Measurements from ENCODE around the gene SF3A1. TPM values are rescaled to one million over a fixed set of nuclear protein-coding genes. Genes with fewer than 3 reads are reported as not detected.

SF3A1 gene
- total RNA-seq, 1 experiment from 2014 or later, result 230 TPM

- TF ChIP-seq RAD21 (IDR thresholded peaks at IDR 0.05; ENCODE audit: low read depth) (no peak), EZH2phosphoT487 (IDR thresholded peaks at IDR 0.05; ENCODE audit: borderline replicate concordance) (no peak), YY1 (IDR thresholded peaks at IDR 0.05; ENCODE audit: extremely low read depth, insufficient replicate concordance, low read depth, low read length) (no peak), EGR1 (IDR thresholded peaks at IDR 0.05; ENCODE audit: low read depth) (no peak), ZNF274 (IDR thresholded peaks at IDR 0.05; ENCODE audit: low read depth, low read length) (no peak), POLR2AphosphoS5 (IDR thresholded peaks at IDR 0.05; ENCODE audit: low read depth, low read length) (no peak), ELF1 (IDR thresholded peaks at IDR 0.05; ENCODE audit: borderline replicate concordance, low read depth) (no peak), TCF7L2 (IDR thresholded peaks at IDR 0.05; ENCODE audit: borderline replicate concordance, extremely low read depth, insufficient read depth, insufficient read length) (no peak), ZFX (IDR thresholded peaks at IDR 0.05) (no peak), CBX3 (IDR thresholded peaks at IDR 0.05; ENCODE audit: low read depth) (no peak), EZH2 (IDR thresholded peaks at IDR 0.05) (no peak), MAX (IDR thresholded peaks at IDR 0.05) (no peak)
Observed at GRCh38 chr22:30294830-30295229, 61.9 kb downstream of the SF3A1 start (continued).

- H3K27me3 ChIP-seq (ENCODE audit: insufficient read depth, low read length), result no peaks in the 10 kb centered on the region
- no peaks in the 10 kb centered on the region for H3K9me2 ChIP-seq (ENCODE audit: insufficient read depth)
- intact Hi-C loops (cut with micrococcal nuclease), result no loop called here
- peaks cover 2 to 4% of the 10 kb centered on the region in 2 experiments; a peak in 2 of 4 replicates for H3K36me3 ChIP-seq (ENCODE audit: control insufficient read depth in 1 of 2, insufficient read depth in 2 of 2, low read length in 2 of 2)
- no peak overlapping the region for H3K27ac ChIP-seq (ENCODE audit: low read depth, low read length)
- BruUV-seq (replicated peaks), result no TSS peak
- no peak for DNase-seq (ENCODE audit: low read depth, low spot score)
- H3K4me1 ChIP-seq (ENCODE audit: control insufficient read depth in 1 of 2, insufficient read depth in 2 of 2, low read length in 2 of 2), result peaks cover 31 to 32% of the 10 kb centered on the region in 2 experiments
- H4K20me1 ChIP-seq (ENCODE audit: insufficient read depth), result no peaks in the 10 kb centered on the region
- H2AFZ ChIP-seq (ENCODE audit: low read depth, low read length, poor library complexity, severe bottlenecking), result no peak overlapping the region
- POLR2A ChIA-PET, result no interaction called here
- H3K79me2 ChIP-seq (ENCODE audit: insufficient read depth, low read length), result no peaks in the 10 kb centered on the region
- no peaks in the 10 kb centered on the region for H3K9me3 ChIP-seq (ENCODE audit: control insufficient read depth in 1 of 2, insufficient read depth in 1 of 2, low read depth in 1 of 2, low read length in 2 of 2)
- CTCF ChIA-PET, result no interaction called here
- TF ChIP-seq ZBTB33 (IDR thresholded peaks at IDR 0.05; ENCODE audit: extremely low read depth, insufficient replicate concordance, low read length) (no peak), ZFX (IDR thresholded peaks at IDR 0.05) (no peak), ELF1 (IDR thresholded peaks at IDR 0.05; ENCODE audit: borderline replicate concordance, low read depth) (no peak)
- no peak overlapping the region for H3K4me2 ChIP-seq (ENCODE audit: low read length)
- no peak for ATAC-seq
- no peak overlapping the region for H3K4me3 ChIP-seq (replicated peaks in 1 of 2; ENCODE audit: low read depth in 1 of 2, low read length in 2 of 2)
- H3K9ac ChIP-seq (ENCODE audit: low read length), result no peak overlapping the region
- RAD21 ChIA-PET (ENCODE audit: low non-redundant PET in 1 of 2, low total read pairs in 2 of 2, uncharacterized antibody in 2 of 2, unreplicated experiment in 2 of 2), result no interaction called here
Observed at GRCh38 chr22:30294066-30294465, 62.6 kb downstream of the SF3A1 start.
